ENCODE results near the gene DEPP1. TPM values are rescaled to one million over a fixed set of nuclear protein-coding genes. Genes with fewer than 3 reads are reported as not detected.

The DEPP1 gene
- total and polyA plus RNA-seq, 5 donors from 2014 or later = 0.44 TPM; not detected in 4

DNA sequence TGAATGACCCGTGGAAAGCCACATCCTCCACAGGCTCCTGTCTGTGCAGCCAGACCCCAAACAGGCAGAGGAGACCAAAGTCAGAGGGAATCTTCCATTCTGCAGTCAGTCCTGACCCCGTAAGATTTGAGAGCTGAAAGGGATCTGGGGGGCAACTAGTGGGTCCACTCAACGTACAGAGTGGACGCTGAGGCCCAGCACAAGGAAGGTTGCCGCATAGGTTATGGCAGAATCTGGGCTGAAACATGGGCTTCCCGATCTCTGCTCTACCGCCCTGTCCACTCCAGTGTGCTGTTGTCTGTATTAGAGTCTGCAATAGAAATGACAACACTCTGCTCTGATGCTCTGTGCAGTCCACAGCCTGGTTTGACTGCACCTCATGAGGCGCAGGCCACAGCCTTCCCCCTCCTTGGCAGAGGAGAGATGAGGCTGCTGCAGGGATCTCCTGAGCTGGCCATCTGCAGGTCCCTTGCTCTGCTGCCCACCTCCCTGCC, 14.2 kb upstream of the DEPP1 start:
- ATAC-seq (ENCODE audit: low read depth in 2 of 2) (no peak), DNase-seq (no peak)
- Histone ChIP-seq H3K27me3 (ENCODE audit: control insufficient read depth, insufficient read depth, low read length) (no peaks in the 10 kb centered on the region), H3K36me3 (ENCODE audit: control insufficient read depth, insufficient read depth, low read length) (no peaks in the 10 kb centered on the region), H3K4me3 (ENCODE audit: low read depth, low read length) (no peak overlapping the region), H3K4me1 (ENCODE audit: control insufficient read depth, insufficient read depth, low read length, poor library complexity, severe bottlenecking) (no peaks in the 10 kb centered on the region), H3K27ac (ENCODE audit: insufficient read depth, low read length, poor library complexity, severe bottlenecking) (no peak overlapping the region), H3K9me3 (ENCODE audit: control insufficient read depth in 2 of 2, low read length in 2 of 2) (no peaks in the 10 kb centered on the region)
- peaks cover 8% of the 10 kb centered on the region for H3K27me3 Mint-ChIP-seq
- no peak overlapping the region for H3K27ac Mint-ChIP-seq
- no peaks in the 10 kb centered on the region for H3K36me3 Mint-ChIP-seq
- H3K9me3 Mint-ChIP-seq = no peaks in the 10 kb centered on the region
- H3K4me1 Mint-ChIP-seq = peaks cover 0 to 7% (median 3%) of the 10 kb centered on the region in 4 donors
- H3K4me3 Mint-ChIP-seq = no peak overlapping the region

DNA sequence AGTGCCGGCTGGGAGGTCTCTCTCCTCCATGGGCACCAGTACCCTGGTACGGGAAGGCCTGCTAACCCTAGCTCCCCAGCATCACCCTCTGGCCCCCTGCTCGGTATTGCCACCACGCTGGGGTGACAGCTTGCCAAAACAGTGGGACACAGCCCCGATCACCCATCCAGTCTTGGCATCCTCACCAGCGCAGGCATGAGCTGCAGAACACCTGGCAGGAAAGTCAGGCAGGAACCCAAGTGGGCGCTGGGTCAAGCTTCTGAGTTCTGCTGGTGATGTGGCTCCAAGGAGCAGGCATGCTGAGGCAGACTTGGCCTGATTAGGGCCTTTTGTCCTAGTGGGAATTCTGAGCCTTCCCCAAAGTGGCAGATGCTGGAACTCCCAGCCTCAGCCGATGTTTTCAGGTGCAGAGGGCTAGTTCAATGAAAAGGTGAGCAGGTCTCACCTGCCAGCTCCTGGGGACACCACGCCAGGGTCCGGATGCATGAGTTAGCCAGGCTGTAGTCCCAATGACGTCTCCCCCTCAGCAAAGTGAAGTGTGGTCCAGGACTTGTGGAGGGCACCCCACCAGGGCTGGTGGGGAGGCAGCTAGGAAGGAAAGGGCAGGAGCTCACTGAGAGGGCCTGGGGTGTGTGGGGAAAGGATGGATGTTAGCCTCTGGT, 13.6 kb upstream of the DEPP1 start:
- Mint-ChIP-seq H3K4me1 (peaks cover 0 to 7% (median 3%) of the 10 kb centered on the region in 4 donors), H3K4me3 (no peak overlapping the region), H3K9me3 (no peaks in the 10 kb centered on the region), H3K27me3 (peaks cover 8% of the 10 kb centered on the region), H3K27ac (no peak overlapping the region), H3K36me3 (no peaks in the 10 kb centered on the region)
- no peak for ATAC-seq (ENCODE audit: low read depth in 2 of 2)
- Histone ChIP-seq H3K27ac (ENCODE audit: insufficient read depth, low read length, poor library complexity, severe bottlenecking) (no peak overlapping the region), H3K36me3 (ENCODE audit: control insufficient read depth, insufficient read depth, low read length) (no peaks in the 10 kb centered on the region), H3K4me1 (ENCODE audit: control insufficient read depth, insufficient read depth, low read length, poor library complexity, severe bottlenecking) (no peaks in the 10 kb centered on the region), H3K9me3 (ENCODE audit: control insufficient read depth in 2 of 2, low read length in 2 of 2) (no peaks in the 10 kb centered on the region), H3K27me3 (ENCODE audit: control insufficient read depth, insufficient read depth, low read length) (no peaks in the 10 kb centered on the region), H3K4me3 (ENCODE audit: low read depth, low read length) (no peak overlapping the region)
- DNase-seq = no peak

DNA sequence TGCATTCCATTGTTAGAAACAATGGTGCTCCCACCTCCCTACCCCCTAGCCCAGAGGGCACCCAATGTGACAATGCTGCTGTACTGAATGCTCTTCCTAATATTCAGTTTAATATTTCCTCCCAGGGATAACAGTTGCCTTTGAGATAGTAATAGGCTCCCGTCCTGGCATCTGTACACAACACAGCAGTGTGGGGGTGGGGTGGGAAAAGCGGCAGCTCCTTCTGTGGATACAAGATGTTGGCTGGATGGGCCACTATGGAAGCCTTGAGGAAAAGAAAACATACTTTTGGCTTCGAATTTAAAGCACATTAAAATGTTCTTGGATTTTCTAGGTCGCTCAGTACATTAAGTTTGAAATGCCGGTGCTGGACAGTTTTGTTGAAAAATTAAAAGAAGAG, 13.0 kb upstream of the DEPP1 start:
- DNase-seq (no peak), ATAC-seq (ENCODE audit: low read depth in 2 of 2) (no peak)
- H3K9me3 ChIP-seq (ENCODE audit: control insufficient read depth in 2 of 2, low read length in 2 of 2) = no peaks in the 10 kb centered on the region
- no peak overlapping the region for H3K27ac Mint-ChIP-seq
- no peak overlapping the region for H3K27ac ChIP-seq (ENCODE audit: insufficient read depth, low read length, poor library complexity, severe bottlenecking)
- no peaks in the 10 kb centered on the region for H3K36me3 Mint-ChIP-seq
- no peak overlapping the region for H3K4me3 ChIP-seq (ENCODE audit: low read depth, low read length)
- peaks cover 8% of the 10 kb centered on the region for H3K27me3 Mint-ChIP-seq
- peaks cover 0 to 7% (median 3%) of the 10 kb centered on the region in 4 donors for H3K4me1 Mint-ChIP-seq
- no peak overlapping the region for H3K4me3 Mint-ChIP-seq
- no peaks in the 10 kb centered on the region for H3K36me3 ChIP-seq (ENCODE audit: control insufficient read depth, insufficient read depth, low read length)
- no peaks in the 10 kb centered on the region for H3K27me3 ChIP-seq (ENCODE audit: control insufficient read depth, insufficient read depth, low read length)
- no peaks in the 10 kb centered on the region for H3K9me3 Mint-ChIP-seq
- no peaks in the 10 kb centered on the region for H3K4me1 ChIP-seq (ENCODE audit: control insufficient read depth, insufficient read depth, low read length, poor library complexity, severe bottlenecking)

DNA sequence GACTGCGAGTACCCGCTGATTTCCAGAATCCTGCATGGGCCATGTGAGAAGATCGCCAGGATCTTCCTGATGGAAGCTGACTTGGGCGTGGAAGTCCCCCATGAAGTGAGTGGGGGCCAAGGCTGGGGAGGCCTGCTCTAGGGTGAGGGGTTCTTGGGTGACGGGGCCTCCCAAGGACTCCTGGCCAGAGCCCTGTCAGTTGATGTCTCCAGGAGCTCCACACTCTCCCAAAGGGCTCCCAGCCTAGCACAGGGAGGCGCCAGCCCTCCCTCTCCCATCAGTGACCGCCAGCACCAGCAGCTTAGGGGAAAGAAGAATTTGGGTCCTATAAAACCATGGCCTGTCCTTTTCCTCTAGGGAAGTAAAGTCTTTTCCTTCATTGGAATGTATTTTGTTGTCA, 12.4 kb upstream of the DEPP1 start:
- H3K9me3 ChIP-seq (ENCODE audit: control insufficient read depth in 2 of 2, low read length in 2 of 2) = no peaks in the 10 kb centered on the region
- DNase-seq (no peak), ATAC-seq (ENCODE audit: low read depth in 2 of 2) (no peak)
- Mint-ChIP-seq H3K27ac (no peak overlapping the region), H3K36me3 (no peaks in the 10 kb centered on the region), H3K27me3 (peaks cover 12% of the 10 kb centered on the region), H3K4me1 (peaks cover 0 to 7% (median 3%) of the 10 kb centered on the region in 4 donors), H3K4me3 (no peak overlapping the region), H3K9me3 (no peaks in the 10 kb centered on the region)
- no peaks in the 10 kb centered on the region for H3K27me3 ChIP-seq (ENCODE audit: control insufficient read depth, insufficient read depth, low read length)
- H3K4me1 ChIP-seq (ENCODE audit: control insufficient read depth, insufficient read depth, low read length, poor library complexity, severe bottlenecking) = no peaks in the 10 kb centered on the region
- no peaks in the 10 kb centered on the region for H3K36me3 ChIP-seq (ENCODE audit: control insufficient read depth, insufficient read depth, low read length)
- no peak overlapping the region for H3K4me3 ChIP-seq (ENCODE audit: low read depth, low read length)
- H3K27ac ChIP-seq (ENCODE audit: insufficient read depth, low read length, poor library complexity, severe bottlenecking) = no peak overlapping the region

DNA sequence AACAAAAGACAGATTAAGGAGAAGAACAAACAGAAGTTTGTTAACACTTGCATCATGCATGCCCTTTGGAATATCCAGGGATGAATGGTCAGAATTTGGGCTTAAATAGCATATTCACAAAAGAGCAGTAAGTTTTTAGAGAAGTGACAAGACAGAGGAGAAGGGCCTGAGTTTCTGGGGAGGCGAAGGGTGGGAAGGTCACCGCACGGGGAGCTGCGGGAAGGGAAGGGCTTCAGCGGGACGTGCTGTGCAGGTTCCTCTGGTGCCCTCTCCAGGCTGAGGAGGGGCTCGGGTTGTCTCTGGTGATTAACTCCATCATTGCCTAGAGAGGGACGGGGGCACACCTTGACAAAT, 11.7 kb upstream of the DEPP1 start:
- H3K4me1 ChIP-seq (ENCODE audit: control insufficient read depth, insufficient read depth, low read length, poor library complexity, severe bottlenecking) = no peaks in the 10 kb centered on the region
- Mint-ChIP-seq H3K27ac (no peak overlapping the region), H3K27me3 (peaks cover 13% of the 10 kb centered on the region), H3K4me1 (peaks cover 0 to 1% (median 0%) of the 10 kb centered on the region in 4 donors), H3K36me3 (no peaks in the 10 kb centered on the region), H3K9me3 (no peaks in the 10 kb centered on the region), H3K4me3 (no peak overlapping the region)
- H3K27ac ChIP-seq (ENCODE audit: insufficient read depth, low read length, poor library complexity, severe bottlenecking) = no peak overlapping the region
- H3K36me3 ChIP-seq (ENCODE audit: control insufficient read depth, insufficient read depth, low read length) = no peaks in the 10 kb centered on the region
- DNase-seq = no peak
- no peaks in the 10 kb centered on the region for H3K27me3 ChIP-seq (ENCODE audit: control insufficient read depth, insufficient read depth, low read length)
- H3K9me3 ChIP-seq (ENCODE audit: control insufficient read depth in 2 of 2, low read length in 2 of 2) = no peaks in the 10 kb centered on the region
- no peak overlapping the region for H3K4me3 ChIP-seq (ENCODE audit: low read depth, low read length)
- ATAC-seq (ENCODE audit: low read depth in 2 of 2) = no peak

DNA sequence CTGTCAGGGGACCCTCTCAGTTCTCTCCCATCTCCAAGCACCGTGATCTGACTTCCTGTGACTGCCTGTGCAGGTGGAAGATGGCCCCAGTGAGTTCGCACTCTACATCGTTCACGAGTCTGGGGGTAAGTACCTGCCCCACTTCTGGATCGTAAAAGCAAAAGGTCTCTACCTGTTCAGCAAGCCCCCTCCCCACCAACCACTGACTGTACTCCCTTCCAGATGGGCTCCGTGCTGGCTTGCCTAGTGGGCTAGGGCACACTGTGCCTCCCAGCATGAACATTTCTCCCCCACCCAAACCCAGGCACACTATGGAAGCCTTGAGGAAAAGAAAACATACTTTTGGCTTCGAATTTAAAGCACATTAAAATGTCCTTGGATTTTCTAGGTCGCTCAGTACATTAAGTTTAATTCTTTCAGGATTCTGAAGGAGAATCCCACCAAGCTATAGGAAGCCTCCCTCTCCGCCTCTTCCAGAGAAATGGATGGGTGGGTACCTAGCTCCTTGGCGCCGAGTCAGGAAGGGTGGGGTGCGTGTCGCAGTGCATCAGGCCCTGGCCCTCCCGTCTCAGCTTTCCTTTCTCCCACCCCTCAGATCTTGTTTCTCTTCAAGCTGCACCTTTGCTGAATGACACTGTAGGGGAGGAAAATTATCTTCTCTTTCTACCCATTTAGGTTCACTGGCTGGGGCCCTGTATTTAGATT, 11.1 kb upstream of the DEPP1 start:
- Histone ChIP-seq H3K9me3 (ENCODE audit: control insufficient read depth in 2 of 2, low read length in 2 of 2) (no peaks in the 10 kb centered on the region), H3K27ac (ENCODE audit: insufficient read depth, low read length, poor library complexity, severe bottlenecking) (no peak overlapping the region), H3K27me3 (ENCODE audit: control insufficient read depth, insufficient read depth, low read length) (no peaks in the 10 kb centered on the region), H3K36me3 (ENCODE audit: control insufficient read depth, insufficient read depth, low read length) (no peaks in the 10 kb centered on the region), H3K4me1 (ENCODE audit: control insufficient read depth, insufficient read depth, low read length, poor library complexity, severe bottlenecking) (no peaks in the 10 kb centered on the region), H3K4me3 (ENCODE audit: low read depth, low read length) (no peak overlapping the region)
- no peak for ATAC-seq (ENCODE audit: low read depth in 2 of 2)
- Mint-ChIP-seq H3K27me3 (peaks cover 13% of the 10 kb centered on the region), H3K9me3 (no peaks in the 10 kb centered on the region), H3K4me1 (no peaks in the 10 kb centered on the region), H3K27ac (no peak overlapping the region), H3K36me3 (no peaks in the 10 kb centered on the region), H3K4me3 (no peak overlapping the region)
- no peak for DNase-seq

DNA sequence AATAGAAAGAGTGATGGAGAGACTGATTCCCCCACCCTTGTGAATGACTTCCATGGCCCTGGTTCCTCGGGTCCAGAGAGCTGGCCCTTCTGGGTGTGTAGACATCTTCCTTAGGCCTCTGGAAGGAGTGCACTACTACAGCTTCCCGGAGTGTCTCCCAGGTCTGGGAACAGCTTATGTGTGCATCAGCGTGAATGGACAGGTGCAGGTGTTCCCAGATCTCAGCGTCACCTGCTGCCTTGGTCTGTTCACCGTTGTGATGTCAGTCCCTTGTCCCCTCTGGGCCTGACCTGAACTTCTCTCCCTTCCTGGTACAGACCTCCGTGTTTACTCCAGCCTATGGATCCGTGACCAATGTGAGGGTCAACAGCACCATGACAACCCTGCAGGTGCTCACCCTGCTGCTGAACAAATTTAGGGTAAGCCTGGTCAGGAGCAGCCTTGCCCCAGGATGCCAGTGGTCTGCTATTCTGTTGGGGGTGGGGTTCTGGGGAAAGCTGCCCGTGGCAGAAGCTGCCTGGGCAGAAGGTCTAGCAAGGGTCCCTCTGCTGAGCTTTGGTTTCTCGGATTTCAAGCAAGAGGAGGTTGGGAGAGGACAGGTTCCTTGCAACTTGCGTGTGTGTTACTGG, 10.5 kb upstream of the DEPP1 start:
- DNase-seq = no peak
- H3K36me3 Mint-ChIP-seq = no peaks in the 10 kb centered on the region
- H3K4me3 ChIP-seq (ENCODE audit: low read depth, low read length) = no peak overlapping the region
- no peaks in the 10 kb centered on the region for H3K4me1 ChIP-seq (ENCODE audit: control insufficient read depth, insufficient read depth, low read length, poor library complexity, severe bottlenecking)
- no peak overlapping the region for H3K27ac Mint-ChIP-seq
- H3K27me3 ChIP-seq (ENCODE audit: control insufficient read depth, insufficient read depth, low read length) = no peaks in the 10 kb centered on the region
- no peaks in the 10 kb centered on the region for H3K9me3 ChIP-seq (ENCODE audit: control insufficient read depth in 2 of 2, low read length in 2 of 2)
- H3K9me3 Mint-ChIP-seq = no peaks in the 10 kb centered on the region
- no peak overlapping the region for H3K27ac ChIP-seq (ENCODE audit: insufficient read depth, low read length, poor library complexity, severe bottlenecking)
- H3K27me3 Mint-ChIP-seq = peaks cover 13% of the 10 kb centered on the region
- no peak overlapping the region for H3K4me3 Mint-ChIP-seq
- no peaks in the 10 kb centered on the region for H3K36me3 ChIP-seq (ENCODE audit: control insufficient read depth, insufficient read depth, low read length)
- no peaks in the 10 kb centered on the region for H3K4me1 Mint-ChIP-seq
- no peak for ATAC-seq (ENCODE audit: low read depth in 2 of 2)
